Cardiac fibroblast (primary cell): Measurements from ENCODE around the gene EML6.

Experiments
- DNase-seq, 2 donors: peaks; one replicate each; pipeline versions ENCODE4 v3.0.0 to v3.0.0-alpha.2; 2010; ENCODE audit warnings: low read depth in 2 of 2
- H3K4me3 ChIP-seq, 2 donors: replicated peaks in 1 of 2; 1 replicate in 1 of 2; 2 replicates in 1 of 2; pipeline ENCODE4 v1.5.1; 2011; ENCODE audit warnings: low read depth in 2 of 2, low read length in 2 of 2, mild to moderate bottlenecking in 2 of 2, moderate library complexity in 1 of 2
- CTCF ChIP-seq: IDR thresholded peaks from one replicate; pipeline ENCODE4 v1.5.1; 2011; ENCODE audit warnings: low read depth, mild to moderate bottlenecking, low read length, inconsistent platforms

Gene EML6

GRCh38 chr2:54714996-54715395 is 8.5 kb upstream of the EML6 start:
- no peak for TF ChIP-seq CTCF
- no peak overlapping the region for H3K4me3 ChIP-seq
- DNase-seq = no peak

- no peak overlapping the region for H3K4me3 ChIP-seq
- no peak for DNase-seq
- TF ChIP-seq CTCF = no peak
These were observed 7.1 kb upstream of the EML6 start for GRCh38 chr2:54716375-54716774.

GRCh38 chr2:54720563-54720962 is 2.9 kb upstream of the EML6 start:
- peak in 1 of 2 donors; percentile 14 for DNase-seq
- H3K4me3 ChIP-seq = no peak overlapping the region
- TF ChIP-seq CTCF = no peak

- H3K4me3 ChIP-seq = peak overlapping the region; percentile 60 to 77
- no peak for TF ChIP-seq CTCF
- peak; percentile 62 to 75 for DNase-seq
These were observed 821 bp upstream of the EML6 start for GRCh38 chr2:54722641-54723040.

- TF ChIP-seq CTCF = no peak
- peak; percentile 8 to 36 for DNase-seq
These were observed 616 bp downstream of the EML6 start for GRCh38 chr2:54723996-54724559.

GRCh38 chr2:54724560-54725342 is 1.3 kb downstream of the EML6 start:
- no peak for TF ChIP-seq CTCF
- H3K4me3 ChIP-seq = peak overlapping the region; percentile 60 to 77
- DNase-seq = no peak

More at GRCh38 chr2:54723996-54724559, 616 bp downstream of the EML6 start:
- H3K4me3 ChIP-seq = peak overlapping the region; percentile 60 to 77
